HL-60 (cell line): ENCODE data around the gene CCNK.

ENCODE experiments used
- CTCF ChIP-seq: IDR thresholded peaks from one replicate; pipeline ENCODE4 v1.5.1; 2011; ENCODE audit warnings: low read length, control low read depth, inconsistent platforms; ENCODE audit not compliant: insufficient read depth
- POLR2AphosphoS5 ChIP-seq: IDR thresholded peaks from 2 replicates; pipeline ENCODE4 v1.6.1; 2012; ENCODE audit warnings: low read depth
- TF ChIP-seq, protein P1 (sequence below): IDR thresholded peaks from 2 replicates; pipeline ENCODE4 v1.6.1; 2012; ENCODE audit warnings: low read depth; ENCODE audit not compliant: insufficient replicate concordance

DNA sequence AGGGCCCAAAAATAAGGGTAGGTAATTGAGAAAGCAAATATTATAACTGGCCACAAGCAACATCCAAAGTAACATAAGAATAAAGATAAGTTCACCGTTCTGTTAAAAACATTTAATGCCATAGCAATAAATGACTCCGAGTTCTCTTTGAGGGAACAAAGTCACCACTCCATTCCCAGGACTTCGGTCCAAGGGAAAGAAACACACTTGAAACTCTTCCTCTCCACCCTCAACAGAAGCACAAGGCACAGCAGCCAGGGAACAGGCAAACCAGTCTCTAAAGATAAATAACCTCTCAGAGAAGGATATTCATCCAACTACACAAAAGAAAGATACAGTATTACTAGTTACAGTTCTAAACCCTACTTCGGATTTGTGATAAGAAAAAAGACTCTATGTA, 3.1 kb upstream of the CCNK start:
- no peak for TF ChIP-seq CTCF
- TF ChIP-seq POLR2AphosphoS5: no peak
- TF ChIP-seq, protein P1, sequence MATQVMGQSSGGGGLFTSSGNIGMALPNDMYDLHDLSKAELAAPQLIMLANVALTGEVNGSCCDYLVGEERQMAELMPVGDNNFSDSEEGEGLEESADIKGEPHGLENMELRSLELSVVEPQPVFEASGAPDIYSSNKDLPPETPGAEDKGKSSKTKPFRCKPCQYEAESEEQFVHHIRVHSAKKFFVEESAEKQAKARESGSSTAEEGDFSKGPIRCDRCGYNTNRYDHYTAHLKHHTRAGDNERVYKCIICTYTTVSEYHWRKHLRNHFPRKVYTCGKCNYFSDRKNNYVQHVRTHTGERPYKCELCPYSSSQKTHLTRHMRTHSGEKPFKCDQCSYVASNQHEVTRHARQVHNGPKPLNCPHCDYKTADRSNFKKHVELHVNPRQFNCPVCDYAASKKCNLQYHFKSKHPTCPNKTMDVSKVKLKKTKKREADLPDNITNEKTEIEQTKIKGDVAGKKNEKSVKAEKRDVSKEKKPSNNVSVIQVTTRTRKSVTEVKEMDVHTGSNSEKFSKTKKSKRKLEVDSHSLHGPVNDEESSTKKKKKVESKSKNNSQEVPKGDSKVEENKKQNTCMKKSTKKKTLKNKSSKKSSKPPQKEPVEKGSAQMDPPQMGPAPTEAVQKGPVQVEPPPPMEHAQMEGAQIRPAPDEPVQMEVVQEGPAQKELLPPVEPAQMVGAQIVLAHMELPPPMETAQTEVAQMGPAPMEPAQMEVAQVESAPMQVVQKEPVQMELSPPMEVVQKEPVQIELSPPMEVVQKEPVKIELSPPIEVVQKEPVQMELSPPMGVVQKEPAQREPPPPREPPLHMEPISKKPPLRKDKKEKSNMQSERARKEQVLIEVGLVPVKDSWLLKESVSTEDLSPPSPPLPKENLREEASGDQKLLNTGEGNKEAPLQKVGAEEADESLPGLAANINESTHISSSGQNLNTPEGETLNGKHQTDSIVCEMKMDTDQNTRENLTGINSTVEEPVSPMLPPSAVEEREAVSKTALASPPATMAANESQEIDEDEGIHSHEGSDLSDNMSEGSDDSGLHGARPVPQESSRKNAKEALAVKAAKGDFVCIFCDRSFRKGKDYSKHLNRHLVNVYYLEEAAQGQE: no peak
